HUES6 (cell line): ENCODE data around the gene LTBP2.
"Not testable (repeated sequence)": the region's sequence is repeated elsewhere in the genome, so short reads cannot be mapped to it uniquely, and the experiment has no call there.

Experiments
- H3K27ac ChIP-seq: 2 replicates; pipeline ENCODE4 v1.7.0; 2013; ENCODE audit warnings: low read depth, mild to moderate bottlenecking, low read length, inconsistent platforms
- H3K27me3 ChIP-seq: 2 replicates; pipeline ENCODE4 v1.6.1; 2013; ENCODE audit warnings: low read length; ENCODE audit not compliant: control insufficient read depth, insufficient read depth
- H3K36me3 ChIP-seq: 2 replicates; pipeline ENCODE4 v1.6.1; 2013; ENCODE audit warnings: low read length; ENCODE audit not compliant: control insufficient read depth, insufficient read depth
- H3K4me1 ChIP-seq: 2 replicates; pipeline ENCODE4 v1.6.1; 2013; ENCODE audit warnings: low read length; ENCODE audit not compliant: control insufficient read depth, insufficient read depth
- H3K4me3 ChIP-seq: 2 replicates; pipeline ENCODE4 v1.5.1; 2013; ENCODE audit warnings: low read depth, low read length
- H3K9ac ChIP-seq: one replicate; pipeline ENCODE4 v1.6.1; 2013; ENCODE audit warnings: mild to moderate bottlenecking, low read length
- H3K9me3 ChIP-seq: 2 replicates; pipeline ENCODE4 v1.6.1; 2013; ENCODE audit warnings: low read depth, low read length; ENCODE audit not compliant: control insufficient read depth, insufficient read depth

The LTBP2 gene

GRCh38 chr14:74547331-74547927, 64.6 kb downstream of the LTBP2 start:
- no peak overlapping the region for H3K27ac ChIP-seq

GRCh38 chr14:74546416-74546815, 65.6 kb downstream of the LTBP2 start:
- no peaks in the 10 kb centered on the region for H3K36me3 ChIP-seq
- no peak overlapping the region for H3K9ac ChIP-seq
- H3K4me3 ChIP-seq, result no peak overlapping the region
- peaks cover 9% of the 10 kb centered on the region; the same call in 1 of the 2 replicates for H3K4me1 ChIP-seq
- H3K27ac ChIP-seq, result no peak overlapping the region
- H3K9me3 ChIP-seq, result no peaks in the 10 kb centered on the region
- H3K27me3 ChIP-seq, result no peaks in the 10 kb centered on the region

More at GRCh38 chr14:74547331-74547927, 64.6 kb downstream of the LTBP2 start:
- H3K4me3 ChIP-seq, result no peak overlapping the region
- no peaks in the 10 kb centered on the region for H3K36me3 ChIP-seq
- H3K9me3 ChIP-seq, result no peaks in the 10 kb centered on the region
- no peak overlapping the region for H3K9ac ChIP-seq
- no peaks in the 10 kb centered on the region for H3K27me3 ChIP-seq
- peaks cover 14% of the 10 kb centered on the region; the same call in 1 of the 2 replicates for H3K4me1 ChIP-seq

DNA sequence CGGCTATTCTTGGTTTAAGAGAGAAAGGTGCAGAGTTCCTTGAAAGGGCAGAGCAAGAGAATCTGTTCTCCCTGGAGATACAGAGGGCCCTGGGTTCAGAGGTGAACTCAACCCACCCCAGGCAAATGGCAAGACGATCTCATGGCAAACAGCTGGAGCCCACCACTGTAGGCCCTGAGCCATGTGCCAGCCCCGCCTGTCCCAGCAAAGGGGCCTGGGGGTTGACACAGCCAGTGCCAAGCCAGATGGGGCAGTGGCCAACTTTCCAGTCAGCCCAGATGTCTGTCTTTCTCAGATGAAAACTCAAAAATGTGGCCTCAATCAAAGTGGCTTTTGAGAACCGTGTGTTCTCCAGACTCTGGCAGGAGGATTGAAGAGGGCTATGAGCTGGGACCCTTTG, 66.7 kb downstream of the LTBP2 start:
- Histone ChIP-seq H3K9ac (no peak overlapping the region), H3K27ac (no peak overlapping the region), H3K9me3 (no peaks in the 10 kb centered on the region), H3K27me3 (no peaks in the 10 kb centered on the region), H3K36me3 (no peaks in the 10 kb centered on the region), H3K4me1 (0 out of 2 replicates have a peak, but pooled peaks cover 5% of the 10 kb centered on the region), H3K4me3 (no peak overlapping the region)

- Histone ChIP-seq H3K27ac (no peak overlapping the region), H3K4me1 (0 out of 2 replicates have a peak, but pooled peaks cover 5% of the 10 kb centered on the region), H3K9me3 (no peaks in the 10 kb centered on the region), H3K9ac (no peak overlapping the region), H3K27me3 (no peaks in the 10 kb centered on the region), H3K4me3 (no peak overlapping the region), H3K36me3 (no peaks in the 10 kb centered on the region)
These were observed 68.1 kb downstream of the LTBP2 start for GRCh38 chr14:74543771-74544438.

DNA sequence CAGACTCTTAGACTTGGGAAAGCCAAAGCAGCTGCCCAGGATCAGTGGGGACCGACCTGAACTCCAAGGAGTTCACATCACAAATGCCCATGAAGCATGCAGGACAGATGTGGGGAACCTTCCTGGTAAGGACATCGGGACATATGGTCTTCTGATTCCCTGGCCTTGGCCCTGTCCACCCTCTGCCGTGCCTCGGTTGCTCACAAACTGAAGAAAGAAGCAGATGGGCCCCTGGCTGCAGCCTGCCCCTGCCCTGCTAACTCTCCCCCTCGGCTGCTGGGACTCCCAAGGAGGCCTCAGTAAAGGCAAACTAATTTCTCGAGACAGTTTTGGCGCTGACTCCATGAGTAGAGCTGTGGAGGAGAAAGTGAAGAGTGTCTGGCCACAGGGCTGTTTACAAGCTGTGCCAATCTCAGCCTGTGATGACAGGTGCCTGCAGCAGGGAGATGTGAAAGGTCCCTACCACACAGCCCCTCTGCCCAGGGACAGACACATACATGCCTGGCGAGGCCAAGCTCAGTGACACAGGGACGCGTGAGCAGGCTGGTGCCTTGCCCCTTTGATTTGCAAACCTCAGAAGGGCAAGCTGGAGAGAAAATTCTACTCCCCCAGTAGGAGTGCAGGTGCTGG, 69.9 kb downstream of the LTBP2 start:
- Histone ChIP-seq H3K36me3 (no peaks in the 10 kb centered on the region), H3K27ac (no peak overlapping the region), H3K4me3 (no peak overlapping the region), H3K9me3 (no peaks in the 10 kb centered on the region), H3K4me1 (0 out of 2 replicates have a peak, but pooled peaks cover 5% of the 10 kb centered on the region), H3K9ac (no peak overlapping the region), H3K27me3 (no peaks in the 10 kb centered on the region)

GRCh38 chr14:74541225-74541624, 70.8 kb downstream of the LTBP2 start:
- Histone ChIP-seq H3K9ac (no peak overlapping the region), H3K36me3 (no peaks in the 10 kb centered on the region), H3K4me3 (no peak overlapping the region), H3K4me1 (no peaks in the 10 kb centered on the region), H3K27me3 (no peaks in the 10 kb centered on the region), H3K9me3 (no peaks in the 10 kb centered on the region), H3K27ac (no peak overlapping the region)

- Histone ChIP-seq H3K9me3 (no peaks in the 10 kb centered on the region), H3K4me1 (no peaks in the 10 kb centered on the region)
These were observed 72.5 kb downstream of the LTBP2 start for GRCh38 chr14:74539503-74539902.

GRCh38 chr14:74538411-74539391, 73.3 kb downstream of the LTBP2 start:
- H3K36me3 ChIP-seq, result no peaks in the 10 kb centered on the region
- H3K27ac ChIP-seq, result no peak overlapping the region
- H3K4me3 ChIP-seq, result no peak overlapping the region
- no peak overlapping the region for H3K9ac ChIP-seq
- H3K4me1 ChIP-seq, result no peaks in the 10 kb centered on the region
- H3K27me3 ChIP-seq, result no peaks in the 10 kb centered on the region
- H3K9me3 ChIP-seq, result no peaks in the 10 kb centered on the region

More at GRCh38 chr14:74539503-74539902, 72.5 kb downstream of the LTBP2 start:
- Histone ChIP-seq H3K36me3 (no peaks in the 10 kb centered on the region), H3K9ac (no peak overlapping the region), H3K27me3 (no peaks in the 10 kb centered on the region), H3K4me3 (no peak overlapping the region), H3K27ac (no peak overlapping the region)

- not testable (repeated sequence) for H3K27ac ChIP-seq, H3K36me3 ChIP-seq, H3K9me3 ChIP-seq, H3K4me1 ChIP-seq, H3K4me3 ChIP-seq, H3K27me3 ChIP-seq, H3K9ac ChIP-seq
These were observed 75.7 kb downstream of the LTBP2 start for GRCh38 chr14:74536336-74536735.

GRCh38 chr14:74535756-74536325, 76.2 kb downstream of the LTBP2 start:
- H3K27me3 ChIP-seq, result no peaks in the 10 kb centered on the region
- no peaks in the 10 kb centered on the region for H3K36me3 ChIP-seq
- H3K9me3 ChIP-seq, result no peaks in the 10 kb centered on the region
- H3K27ac ChIP-seq, result no peak overlapping the region
- H3K4me3 ChIP-seq, result no peak overlapping the region
- no peaks in the 10 kb centered on the region for H3K4me1 ChIP-seq
- H3K9ac ChIP-seq, result no peak overlapping the region
